Measurements from ENCODE around the gene POM121C.
"Not testable (repeated sequence)": the region's sequence is repeated elsewhere in the genome, so short reads cannot be mapped to it uniquely, and the experiment has no call there.

Gene POM121C

DNA sequence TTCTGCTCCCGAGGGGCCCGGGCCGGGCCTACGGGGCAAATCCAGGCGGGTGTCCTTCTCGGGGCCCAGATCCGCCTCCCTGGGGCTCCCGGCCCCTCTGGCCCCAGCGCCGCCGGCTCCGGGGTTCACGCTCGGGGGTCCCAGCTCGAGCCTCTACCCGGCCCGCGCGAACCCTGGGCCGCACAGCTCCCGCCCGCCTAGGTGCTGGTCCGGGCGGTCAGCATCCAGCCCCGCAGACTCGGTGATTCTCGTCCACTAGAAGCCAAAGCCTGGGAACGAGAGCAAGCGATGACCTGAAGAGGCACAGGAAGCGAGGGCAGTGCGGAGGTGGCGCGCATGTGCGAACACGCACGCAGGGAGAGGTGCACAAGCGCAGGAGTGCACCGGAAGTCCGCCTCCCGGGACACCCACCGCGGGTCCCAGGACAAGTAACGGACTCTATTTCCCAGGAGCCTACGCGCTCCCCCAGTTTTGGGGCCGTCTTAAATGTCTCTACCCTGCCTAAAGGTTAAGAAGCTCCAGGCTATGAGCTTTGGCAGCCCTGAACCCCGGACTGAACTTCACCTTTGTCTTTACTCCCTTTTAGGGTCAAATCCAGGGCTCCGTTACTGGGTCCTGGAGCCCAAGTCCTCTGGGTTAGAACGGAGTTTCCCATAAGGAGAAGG lies at the start of gene POM121C:
TSS of gene POM121C (minus strand) at position 321 of the 665 bp plus-strand sequence. CDS start 44,803 bp downstream, outside the sequence.
- peak; percentile 49 to 56 for DNase-seq

DNA sequence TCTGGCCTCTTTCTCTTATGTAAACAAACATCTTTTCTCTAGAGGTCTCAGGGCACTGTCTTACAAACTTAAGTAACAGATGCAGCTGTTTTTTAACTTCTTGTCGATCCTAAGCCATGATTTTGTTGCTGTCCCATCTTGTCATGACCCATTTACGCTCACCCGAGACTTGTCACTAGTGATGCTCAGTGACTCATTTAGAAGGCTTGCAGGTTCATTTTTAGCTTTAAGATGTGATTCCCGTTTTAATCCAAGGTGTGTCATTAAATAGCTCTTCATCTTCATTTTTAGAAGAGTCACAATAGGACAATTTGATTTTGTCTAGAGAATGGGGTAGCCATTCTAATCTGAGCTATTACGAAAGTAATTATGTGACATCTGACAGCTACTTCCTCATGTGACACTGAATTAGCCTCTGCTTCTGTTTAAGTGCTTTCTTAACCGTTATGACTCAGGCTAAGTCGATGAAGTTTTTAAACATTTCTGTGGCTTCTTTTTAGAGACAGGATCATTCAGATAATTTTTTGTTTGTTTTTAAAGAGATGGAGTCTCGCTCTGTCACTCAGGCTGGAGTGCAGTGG lies 48.7 kb upstream of the POM121C start:
- peak; percentile 76 to 79 for DNase-seq

DNA sequence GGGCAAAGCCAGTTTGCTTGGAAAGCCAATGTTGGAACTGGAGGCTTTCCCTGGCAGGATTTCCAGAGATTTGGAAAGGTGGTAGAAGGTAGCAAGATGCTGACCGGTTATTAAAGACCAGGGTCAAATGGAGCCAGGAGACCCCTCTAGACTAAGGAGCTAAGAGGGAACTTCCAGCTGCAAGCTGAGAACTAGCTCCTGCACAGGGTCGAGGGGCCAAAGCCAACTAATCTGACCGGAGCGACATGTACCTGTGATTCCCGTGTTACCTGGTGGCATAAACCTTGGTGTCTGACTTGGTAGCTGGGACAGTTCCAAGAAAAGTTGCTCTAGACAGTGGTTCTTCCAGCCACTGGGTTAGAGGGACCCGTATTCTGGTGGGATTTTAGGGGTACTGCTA lies 47.8 kb upstream of the POM121C start:
- DNase-seq = no peak

DNA sequence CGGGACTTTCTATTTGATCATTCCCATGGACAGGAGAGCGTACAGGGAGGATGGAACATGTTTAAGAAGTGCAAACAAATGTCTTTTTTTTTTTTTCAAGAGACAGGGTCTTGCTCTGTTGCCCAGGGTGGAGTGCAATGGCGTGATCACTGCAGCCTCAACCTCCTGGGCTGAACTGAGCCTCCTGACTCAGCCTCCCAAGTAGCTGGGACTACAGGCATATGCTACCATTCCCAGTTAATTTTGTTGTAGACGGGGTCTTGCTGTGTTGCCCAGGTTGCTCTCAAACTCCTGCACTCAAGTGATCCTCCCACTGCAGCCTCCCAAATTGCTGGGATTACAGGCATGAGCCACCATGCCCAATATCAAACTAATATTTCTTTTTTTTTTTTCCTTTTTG lies 46.5 kb upstream of the POM121C start:
- no peak for DNase-seq

DNA sequence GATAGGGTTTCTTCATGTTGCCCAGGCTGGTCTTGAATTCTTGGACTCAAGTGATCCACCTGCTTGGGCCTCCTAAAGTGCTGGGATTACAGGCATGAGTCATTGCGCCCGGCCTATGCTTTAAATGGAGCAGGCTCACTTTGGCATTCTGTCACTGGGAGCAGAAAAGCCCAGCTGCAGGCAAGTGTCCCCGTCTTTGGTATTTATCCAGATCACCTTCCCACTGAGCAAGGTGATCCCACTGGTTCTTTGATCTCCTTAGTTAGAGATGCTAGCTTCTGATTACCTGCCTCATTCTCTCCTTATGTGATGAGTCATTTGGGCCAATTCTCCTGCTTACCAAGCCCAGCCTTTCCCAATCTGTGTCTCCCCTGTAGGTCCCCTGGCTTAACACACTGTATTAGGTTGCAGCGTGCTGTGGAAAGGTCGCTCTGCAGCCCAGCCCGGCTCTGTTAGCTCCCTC lies 45.3 kb upstream of the POM121C start:
- DNase-seq = no peak

DNA sequence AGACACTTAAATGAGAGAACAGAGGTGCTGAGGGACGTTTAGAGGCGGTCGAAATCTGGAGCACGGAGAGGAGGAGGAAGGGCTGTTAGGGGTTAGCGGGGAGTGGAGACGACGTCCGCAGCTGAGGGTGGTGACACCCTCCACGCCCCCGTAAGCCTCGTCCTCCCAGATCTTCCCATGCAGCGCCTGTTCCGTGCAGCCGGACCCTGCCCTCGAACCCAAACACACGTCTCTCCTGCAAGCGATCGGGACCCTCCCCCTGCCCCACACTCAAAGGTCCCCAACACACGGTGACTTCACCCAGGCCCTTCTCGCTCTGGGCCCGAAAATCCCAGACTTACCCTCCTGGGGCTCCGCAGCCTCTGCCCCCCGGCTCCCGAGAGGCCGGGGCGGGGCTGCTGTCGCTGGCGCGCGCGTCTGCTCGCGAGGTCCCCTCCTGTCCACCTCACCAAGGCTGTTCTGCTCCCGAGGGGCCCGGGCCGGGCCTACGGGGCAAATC lies 41.2 kb upstream of the POM121C start:
- peak in 1 of 2 donors; percentile 9 for DNase-seq

DNA sequence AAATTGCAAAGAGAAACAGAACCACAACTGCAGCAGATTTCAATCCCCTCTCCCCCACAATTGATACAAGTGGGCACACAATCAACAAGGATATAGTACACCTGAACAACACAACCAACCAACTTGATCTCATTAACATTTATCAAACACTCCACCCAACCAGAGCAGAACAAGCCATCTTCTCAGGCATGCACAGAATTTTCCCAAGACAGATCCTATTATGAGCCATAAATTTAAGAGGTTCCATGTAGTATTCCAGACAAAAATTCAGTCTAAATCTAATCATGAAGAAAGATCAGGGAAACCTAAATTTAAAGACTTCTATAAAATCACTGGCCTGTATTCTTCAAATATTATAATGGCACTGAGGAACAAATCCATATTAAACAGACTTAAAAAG lies 35.6 kb upstream of the POM121C start:
- DNase-seq = not testable (repeated sequence)

DNA sequence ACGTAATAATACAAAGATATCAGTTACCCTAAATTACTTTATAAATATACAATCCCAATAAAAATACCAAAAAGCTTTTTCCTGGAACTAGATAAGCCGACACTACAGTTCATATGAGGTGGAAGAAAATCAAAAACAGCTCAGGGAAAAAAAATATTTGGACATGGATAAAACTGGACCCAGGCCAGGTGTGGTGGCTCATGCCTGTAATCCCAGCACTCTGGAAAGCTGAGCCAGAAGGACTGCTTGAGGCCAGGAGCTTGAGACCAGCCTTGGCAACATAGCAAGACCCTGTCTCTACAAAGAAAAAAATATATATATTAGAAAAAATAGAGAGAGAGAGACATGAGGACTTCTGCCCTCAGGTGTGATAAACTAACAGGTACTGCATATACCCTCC lies 32.7 kb upstream of the POM121C start:
- DNase-seq = not testable (repeated sequence)

DNA sequence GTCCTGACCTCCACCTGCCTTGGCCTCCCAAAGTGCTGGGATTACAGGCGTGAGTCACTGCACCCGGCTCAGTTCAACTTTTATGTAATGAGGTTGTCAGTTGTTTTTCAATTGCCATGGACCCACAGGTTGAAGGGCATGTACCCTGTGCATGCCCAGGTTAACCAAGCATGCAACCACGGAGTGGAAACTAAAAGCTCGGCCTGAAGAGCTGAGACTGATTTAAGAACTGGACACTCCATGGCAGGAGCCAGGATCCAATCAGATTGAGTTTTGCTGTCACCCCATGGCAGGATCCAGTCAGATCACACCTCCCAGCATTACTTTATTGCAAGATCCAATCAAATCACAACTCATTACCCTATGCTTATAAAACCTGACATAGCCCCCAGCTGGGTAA lies 22.9 kb upstream of the POM121C start:
- DNase-seq = not testable (repeated sequence)

DNA sequence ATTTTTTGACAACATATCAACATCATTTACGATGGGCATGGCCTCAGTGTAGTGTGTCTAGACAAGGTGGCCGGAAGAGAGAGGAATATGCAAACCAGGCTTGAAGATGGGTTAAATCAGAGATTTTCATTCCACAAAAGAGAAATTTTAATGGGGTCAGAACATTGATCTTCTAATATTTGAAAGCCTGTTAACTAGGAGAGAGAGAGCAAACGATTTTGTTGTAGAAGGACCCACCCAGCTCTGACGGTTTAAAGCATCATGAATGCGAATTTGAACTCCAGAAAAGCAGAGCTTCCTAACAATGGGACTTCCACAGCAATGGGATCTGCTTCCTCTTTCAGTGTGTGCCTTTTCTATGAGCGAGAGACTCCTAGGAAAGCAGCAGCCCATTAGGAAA lies 5.9 kb upstream of the POM121C start, which contains the start of gene SPDYE5:
TSS of gene SPDYE5 (plus strand) at position 301 of the 400 bp plus-strand sequence. CDS start 1,728 bp downstream, outside the sequence.
- not testable (repeated sequence) for DNase-seq

DNA sequence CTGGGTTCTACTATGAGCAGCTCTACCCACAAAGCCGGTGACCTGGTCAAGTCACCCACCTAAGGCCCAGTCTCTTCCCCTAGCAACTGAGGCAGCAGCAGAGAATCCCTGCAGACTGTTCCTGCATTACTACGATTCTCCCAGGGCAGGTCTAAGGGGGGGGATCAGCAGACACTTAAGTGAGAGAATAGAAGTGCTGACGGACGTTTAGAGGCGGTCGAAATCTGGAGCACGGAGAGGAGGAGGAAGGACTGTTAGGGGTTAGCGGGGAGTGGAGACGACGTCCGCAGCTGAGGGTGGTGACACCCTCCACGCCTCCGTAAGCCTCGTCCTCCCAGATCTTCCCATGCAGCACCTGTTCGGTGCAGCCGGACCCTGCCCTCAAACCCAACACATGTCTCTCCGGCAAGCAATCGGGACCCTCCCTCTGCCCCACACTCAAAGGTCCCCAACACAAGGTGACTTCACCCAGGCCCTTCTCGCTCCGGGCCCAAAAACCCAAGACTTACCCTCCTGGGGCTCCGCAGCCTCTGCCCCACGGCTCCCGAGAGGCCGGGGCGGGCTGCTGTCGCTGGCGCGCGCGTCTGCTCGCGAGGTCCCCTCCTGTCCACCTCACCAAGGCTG lies 632 bp downstream of the POM121C start:
- DNase-seq = not testable (repeated sequence)

DNA sequence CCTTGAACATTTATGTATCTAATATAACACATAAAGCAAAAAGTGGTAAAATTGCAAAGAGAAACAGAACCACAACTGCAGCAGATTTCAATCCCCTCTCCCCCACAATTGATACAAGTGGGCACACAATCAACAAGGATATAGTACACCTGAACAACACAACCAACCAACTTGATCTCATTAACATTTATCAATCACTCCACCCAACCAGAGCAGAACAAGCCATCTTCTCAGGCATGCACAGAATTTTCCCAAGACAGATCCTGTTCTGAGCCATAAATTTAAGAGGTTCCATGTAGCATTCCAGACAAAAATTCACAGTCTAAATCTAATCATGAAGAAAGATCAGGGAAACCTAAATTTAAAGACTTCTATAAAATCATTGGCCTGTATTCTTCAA lies 5.8 kb downstream of the POM121C start:
- not testable (repeated sequence) for DNase-seq

DNA sequence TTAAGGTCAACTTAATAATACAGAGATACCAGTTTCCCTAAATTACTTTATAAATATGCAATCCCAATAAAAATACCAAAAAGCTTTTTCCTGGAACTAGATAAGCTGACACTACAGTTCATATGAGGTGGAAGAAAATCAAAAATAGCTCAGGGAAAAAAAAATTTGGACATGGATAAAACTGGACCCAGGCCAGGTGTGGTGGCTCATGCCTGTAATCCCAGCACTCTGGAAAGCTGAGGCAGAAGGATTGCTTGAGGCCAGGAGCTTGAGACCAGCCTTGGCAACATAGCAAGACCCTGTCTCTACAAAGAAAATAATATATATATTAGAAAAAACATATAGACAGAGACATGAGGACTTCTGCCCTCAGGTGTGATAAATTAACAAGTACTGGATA lies 8.6 kb downstream of the POM121C start:
- not testable (repeated sequence) for DNase-seq

DNA sequence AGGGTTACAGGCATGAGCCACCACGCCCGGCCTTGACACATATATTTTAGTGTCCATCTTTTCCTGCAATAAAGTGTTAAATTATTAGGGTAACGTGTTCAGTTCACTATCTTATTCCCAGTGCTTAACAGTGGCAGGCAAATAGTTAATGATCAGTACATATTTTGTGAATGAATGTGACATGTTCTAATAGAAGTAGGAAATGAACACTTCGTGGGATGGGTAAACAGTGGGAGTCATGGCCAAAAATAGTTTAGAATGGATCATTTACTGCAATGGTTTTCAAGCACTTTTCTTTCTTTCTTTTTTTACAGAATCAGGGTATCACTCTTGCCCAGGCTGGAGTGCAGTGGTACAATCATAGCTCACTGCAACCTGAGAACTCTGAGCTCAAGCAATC lies 15.9 kb downstream of the POM121C start:
- not testable (repeated sequence) for DNase-seq

DNA sequence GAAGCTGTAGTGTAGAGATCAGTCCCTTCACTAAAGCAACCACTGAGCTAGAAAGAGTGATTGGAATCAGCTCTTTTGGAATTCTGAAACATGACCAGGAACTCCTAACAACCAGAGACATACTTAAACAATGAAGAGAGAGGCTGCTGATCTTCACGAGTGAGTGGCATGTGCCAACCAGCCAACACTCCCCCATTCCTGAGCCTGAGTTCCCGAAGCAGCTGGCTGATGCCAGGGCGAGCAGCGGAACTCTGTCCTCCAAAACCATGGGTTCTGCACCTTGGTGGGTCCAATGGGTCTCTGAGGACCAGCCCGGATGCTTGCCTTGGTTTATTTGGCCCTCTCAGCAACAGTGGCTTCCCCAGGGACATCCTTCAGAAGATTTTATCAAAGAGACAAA lies 25.6 kb downstream of the POM121C start:
- DNase-seq = not testable (repeated sequence)

DNA sequence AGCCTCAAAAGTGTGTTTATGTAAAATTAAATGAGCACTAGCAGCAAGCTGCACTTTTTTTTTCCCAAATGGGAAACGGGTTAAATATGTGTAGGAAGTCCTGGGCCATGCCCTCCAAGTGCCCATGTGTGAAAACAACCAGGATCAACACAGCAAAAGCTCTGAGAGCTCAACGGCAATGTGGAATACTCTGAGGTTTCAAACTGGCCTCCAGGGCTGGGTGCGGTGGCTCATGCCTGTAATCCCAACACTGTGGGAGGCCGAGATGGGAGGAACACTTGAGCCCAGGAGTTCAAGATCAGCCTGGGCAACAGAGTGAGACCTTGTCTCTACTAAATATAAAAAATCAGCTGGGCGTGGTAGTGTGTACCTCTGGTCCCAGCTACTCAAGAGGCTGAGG lies 28.1 kb downstream of the POM121C start:
- DNase-seq = not testable (repeated sequence)

DNA sequence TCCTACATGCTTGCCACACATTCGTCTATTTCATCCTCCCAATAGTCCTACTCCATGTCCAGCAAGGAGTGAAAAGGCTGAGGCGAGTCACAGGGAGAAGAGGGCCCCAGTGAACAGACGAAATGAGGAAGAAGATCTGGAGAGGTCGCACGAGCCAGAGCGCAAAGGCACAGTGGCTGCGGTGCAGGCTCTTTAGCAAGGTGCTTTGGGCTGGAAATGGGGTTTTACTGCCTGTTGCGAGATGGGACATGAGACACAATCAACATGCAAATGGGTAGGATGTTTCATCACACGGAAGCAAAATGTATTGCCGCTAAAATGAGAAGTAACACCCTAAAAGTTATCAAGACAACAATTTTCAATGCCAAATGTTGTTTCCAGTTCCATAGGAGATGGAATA lies 29.7 kb downstream of the POM121C start:
- peak; percentile 37 to 47 for DNase-seq

DNA sequence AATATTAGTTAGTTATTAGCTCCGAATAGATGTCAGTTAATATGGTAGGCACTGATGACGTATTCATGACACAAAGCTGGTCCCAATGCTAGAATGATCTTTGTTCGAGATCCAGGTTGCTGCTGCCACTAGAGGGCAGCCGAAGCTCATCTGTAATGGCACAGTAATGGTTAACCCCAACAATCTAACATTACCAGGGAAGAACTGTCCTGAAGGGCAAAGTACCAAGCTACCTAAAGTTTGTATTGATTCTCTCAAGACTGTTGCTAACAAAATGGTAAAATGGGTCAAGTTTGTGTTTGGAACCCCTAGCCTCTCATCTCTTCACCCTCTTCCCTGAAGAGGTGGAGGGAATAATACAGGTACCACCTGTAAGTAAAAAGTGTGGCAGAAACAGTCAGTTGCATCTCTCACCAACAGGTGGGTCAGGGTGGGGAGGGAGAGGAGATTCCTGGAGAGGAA lies 33.6 kb downstream of the POM121C start:
- DNase-seq = not testable (repeated sequence)

DNA sequence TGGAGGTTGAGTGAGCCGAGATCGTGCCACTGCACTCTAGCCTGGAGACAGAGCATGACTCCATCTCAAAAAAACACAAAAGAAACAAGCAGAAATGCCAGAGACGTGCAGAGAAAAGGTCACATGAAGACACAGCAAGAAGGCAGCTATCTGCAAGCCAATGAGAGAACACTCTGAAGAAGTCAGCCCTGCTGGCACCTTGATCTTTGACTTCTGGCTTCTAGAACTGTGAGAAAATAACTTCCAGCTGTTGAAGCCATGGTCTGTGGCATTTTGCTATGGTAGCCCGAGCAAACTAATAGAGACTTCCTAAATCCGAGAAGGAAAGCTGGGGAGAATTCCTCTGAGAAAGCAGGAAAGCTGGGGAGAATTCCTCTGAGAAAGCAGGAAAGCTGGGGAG lies 36.2 kb downstream of the POM121C start:
- DNase-seq = not testable (repeated sequence)

DNA sequence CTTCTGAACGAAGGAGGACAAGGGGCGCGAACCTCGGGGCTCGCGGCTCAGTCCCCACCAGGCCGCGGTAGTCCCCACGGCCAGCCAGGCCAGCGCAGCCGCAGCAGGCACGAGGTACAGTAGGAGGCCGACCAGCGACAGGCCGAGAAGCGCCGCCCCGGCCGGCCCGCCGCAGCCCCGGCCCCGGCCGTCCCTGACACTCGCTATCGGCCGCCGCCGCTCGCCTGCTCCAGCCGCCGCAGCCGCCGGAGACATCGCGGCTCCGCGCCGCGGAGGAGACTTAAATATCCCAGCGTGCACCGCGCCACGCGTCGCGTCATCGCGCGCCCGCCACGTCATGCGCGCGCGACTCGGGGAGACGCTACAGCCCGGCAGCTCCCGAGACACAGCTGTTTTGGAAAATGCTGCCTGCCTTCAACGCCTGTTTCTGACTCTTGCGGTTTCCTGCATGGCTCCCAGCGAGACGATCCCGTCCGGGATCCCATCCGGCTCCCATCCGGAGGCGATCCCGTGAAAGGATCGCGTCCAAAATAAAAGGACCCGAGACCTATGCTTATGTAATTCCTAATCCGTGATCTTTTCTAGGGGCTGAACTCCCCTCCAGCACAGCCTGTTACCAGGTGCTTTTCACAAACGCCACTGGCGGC lies 43.5 kb downstream of the POM121C start:
- DNase-seq = not testable (repeated sequence)

DNA sequence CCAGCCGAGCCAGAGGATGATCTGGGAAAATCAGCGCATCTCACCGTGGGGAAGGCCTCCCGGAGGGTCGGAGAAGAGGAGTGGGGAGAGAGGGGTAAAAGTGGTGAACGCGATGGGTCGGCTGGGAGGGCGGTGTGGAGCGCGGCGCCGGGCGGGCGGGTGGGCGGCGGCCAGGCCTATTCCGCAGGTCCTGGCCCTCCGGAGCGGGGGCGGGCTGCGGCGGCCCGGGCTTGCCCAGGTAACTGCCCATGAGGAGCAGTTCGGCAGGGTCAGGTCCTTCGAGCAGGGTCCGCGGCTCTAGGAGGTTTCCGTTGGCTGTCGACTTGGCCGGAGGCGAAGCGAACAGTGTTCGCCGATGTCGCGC lies 44.0 kb downstream of the POM121C start:
- not testable (repeated sequence) for DNase-seq

DNA sequence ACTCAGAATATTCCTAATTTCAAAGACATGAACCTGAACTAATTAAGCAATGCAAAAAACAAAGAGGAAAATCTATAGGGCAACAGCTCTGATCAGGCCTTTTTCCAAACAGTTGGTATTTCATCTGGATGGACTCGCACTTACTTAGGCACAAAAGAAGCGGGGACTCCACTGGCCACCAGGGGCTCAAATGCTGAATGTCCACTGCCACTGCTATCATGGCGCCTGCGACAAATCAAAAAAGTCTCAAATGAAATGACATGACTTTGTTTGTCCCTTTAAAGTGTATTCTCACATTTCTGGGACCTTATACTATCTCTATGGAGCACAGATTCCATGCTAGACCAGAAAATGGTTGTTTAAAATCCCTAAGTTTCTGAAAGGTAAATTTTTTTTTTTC lies 47.1 kb downstream of the POM121C start:
- DNase-seq = not testable (repeated sequence)

DNA sequence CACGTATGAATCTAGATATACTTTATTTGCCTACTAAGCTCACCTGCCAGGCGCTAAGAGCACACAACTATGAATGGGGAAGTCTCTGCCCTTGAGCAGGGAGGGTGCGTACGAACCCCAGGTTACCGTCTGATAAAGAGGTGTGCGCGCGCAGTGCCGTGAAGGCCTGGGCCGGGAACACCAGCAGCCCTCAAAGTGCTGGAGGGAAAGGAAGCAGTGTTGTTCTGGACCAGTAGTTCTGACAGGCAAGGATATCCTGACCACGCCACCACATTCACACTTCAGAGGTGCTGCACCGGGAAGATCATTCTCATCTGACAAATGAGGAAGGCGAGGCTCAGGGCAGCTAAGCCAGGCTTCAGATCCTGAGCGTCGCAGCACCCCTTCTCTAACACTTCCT lies 62.6 kb downstream of the POM121C start:
- not testable (repeated sequence) for DNase-seq

Data from inflammatory macrophage treated with lipopolysaccharide for 1 hour (primary cell).